K562 (cell line): ENCODE measurements around the gene RNASEH2A. TPM values are rescaled to one million over a fixed set of nuclear protein-coding genes. Genes with fewer than 3 reads are reported as not detected.

Source experiments
- ATAC-seq: fragments of 200-7000 bp; cut with Tn5 transposase; 3 replicates; pipeline ENCODE4 v1.9.1; 2020; ENCODE audit warnings: moderate library complexity
- BruUV-seq: library from RNA; stranded (reverse); fragments of 400-500 nt; replicated peaks from 2 replicates; lab custom pipeline; 2021; lab: Mats Ljungman, UMichigan
- CTCF ChIA-PET: fragments of 300-600 bp; formaldehyde crosslinking; extraction: SDS; loops from one replicate; lab custom pipeline; 2021; ENCODE audit warnings: low intra/inter-chr PET ratio; lab: Yijun Ruan, JAX
- POLR2A ChIA-PET: fragments of 300-600, 350-650 bp; sonication (Branson Sonifier 250); formaldehyde crosslinking; extraction: SDS; loops from one replicate; lab custom pipeline; 2021; ENCODE audit warnings: antibody characterized with exemption, inconsistent platforms; lab: Yijun Ruan, JAX
- DNase-seq, 4 experiments: peaks; one replicate each; pipeline versions ENCODE4 v3.0.0 to v3.0.0-alpha.2; 2011 to 2018; ENCODE audit warnings: low spot score in 3 of 4, mixed read lengths in 3 of 4; ENCODE audit errors: extremely low read depth in 1 of 4
- FAIRE-seq: peaks from 2 replicates; lab custom pipeline; 2011; peaks lifted over from hg19 to GRCh38; lab: Jason Lieb, UNC
- H2AFZ ChIP-seq: 2 replicates; pipeline ENCODE4 v1.6.0; 2011; ENCODE audit warnings: low read depth, low read length, control low read depth, inconsistent platforms
- H3K27ac ChIP-seq: fragments of 200-600 bp; 3 replicates; pipeline ENCODE4 v1.8.0; 2011; ENCODE audit warnings: low read depth, mild to moderate bottlenecking, control low read depth, inconsistent platforms, low read length, moderate library complexity, mixed read lengths; ENCODE audit errors: extremely low read depth
- H3K27me3 ChIP-seq, 2 experiments: fragments of 300-600 bp in 1 of 2; 2 replicates in 1 of 2; 3 replicates in 1 of 2; pipeline versions ENCODE4 v1.6.0 to v1.8.0; 2011; ENCODE audit warnings: inconsistent platforms in 2 of 2, low read length in 2 of 2, mild to moderate bottlenecking in 1 of 2, mixed read lengths in 1 of 2, moderate library complexity in 1 of 2; ENCODE audit not compliant: control insufficient read depth in 2 of 2, insufficient read depth in 2 of 2
- H3K36me3 ChIP-seq: fragments of 300-600 bp; 3 replicates; pipeline ENCODE4 v1.8.0; 2011; ENCODE audit warnings: mild to moderate bottlenecking, low read length, inconsistent platforms; ENCODE audit not compliant: control insufficient read depth, insufficient read depth
- H3K4me1 ChIP-seq, 2 experiments: fragments of 200-600 bp in 1 of 2; replicated peaks in 1 of 2; 2 replicates in 1 of 2; 3 replicates in 1 of 2; pipeline versions ENCODE4 v1.5.1 to v1.8.0; 2011; ENCODE audit warnings: inconsistent platforms in 2 of 2, low read length in 2 of 2, mild to moderate bottlenecking in 1 of 2, mixed read lengths in 1 of 2, moderate library complexity in 1 of 2; ENCODE audit not compliant: control insufficient read depth in 2 of 2, insufficient read depth in 2 of 2
- H3K4me2 ChIP-seq: 2 replicates; pipeline ENCODE4 v1.6.1; 2011; ENCODE audit warnings: low read length, control low read depth, inconsistent platforms, mixed read lengths; ENCODE audit not compliant: insufficient read depth
- H3K4me3 ChIP-seq: fragments of 200-600 bp; sonication (generic), shearing (Covaris generic); 2 replicates; pipeline ENCODE4 v1.5.1; 2016; ENCODE audit warnings: control low read depth, inconsistent platforms
- H3K79me2 ChIP-seq: fragments of 200-600 bp; 3 replicates; pipeline ENCODE4 v1.8.0; 2011; ENCODE audit warnings: low read length, inconsistent platforms; ENCODE audit not compliant: control insufficient read depth, insufficient read depth
- H3K9ac ChIP-seq, 2 experiments: 2 replicates each; pipeline versions ENCODE4 v1.6.0 to v1.6.1; 2011; ENCODE audit warnings: low read depth in 2 of 2, low read length in 2 of 2, control low read depth in 1 of 2, inconsistent platforms in 1 of 2, mild to moderate bottlenecking in 1 of 2, mixed read lengths in 1 of 2; ENCODE audit not compliant: insufficient read depth in 1 of 2
- H3K9me1 ChIP-seq: one replicate; pipeline ENCODE4 v1.6.0; 2011; ENCODE audit warnings: inconsistent platforms, mild to moderate bottlenecking, low read length, moderate library complexity; ENCODE audit not compliant: control insufficient read depth, insufficient read depth
- H3K9me3 ChIP-seq: replicated peaks from 2 replicates; pipeline ENCODE4 v1.5.1; 2011; ENCODE audit warnings: low read depth, low read length, inconsistent platforms; ENCODE audit not compliant: control insufficient read depth, insufficient read depth
- H4K20me1 ChIP-seq: replicated peaks from 2 replicates; pipeline ENCODE4 v1.6.1; 2011; ENCODE audit warnings: low read length, inconsistent platforms, mixed read lengths; ENCODE audit not compliant: control insufficient read depth, insufficient read depth
- CHD7 ChIP-seq: fragments of 200-600 bp; sonication (generic); IDR thresholded peaks from one replicate; pipeline ENCODE4 v1.6.1; 2012; ENCODE audit warnings: mild to moderate bottlenecking, low read depth, low read length, inconsistent platforms
- ELF2 ChIP-seq: fragments of 250-450 bp; sonication (Bioruptor Pico); IDR thresholded peaks from 2 replicates; pipeline ENCODE4 v1.5.0; 2021; ENCODE audit warnings: mild to moderate bottlenecking
- ETV6 ChIP-seq, 3 experiments: fragments of 150-350 bp in 1 of 3; sonication (generic) in 1 of 3; formaldehyde crosslinking in 1 of 3; IDR thresholded peaks; 2 replicates each; pipeline versions ENCODE4 v1.6.1 to v1.8.0; 2014 to 2022; ENCODE audit warnings: borderline replicate concordance in 2 of 3, low read depth in 2 of 3, antibody characterized with exemption in 1 of 3, low read length in 1 of 3, mild to moderate bottlenecking in 1 of 3, missing genetic modification reagents in 1 of 3
- FOXJ2 ChIP-seq: fragments of 200-800 bp; sonication (Bioruptor generic); IDR thresholded peaks from 2 replicates; pipeline ENCODE4 v1.6.1; 2016; ENCODE audit warnings: missing genetic modification characterization, missing compliant biosample characterization
- HMGXB4 ChIP-seq: sonication (generic); formaldehyde crosslinking; IDR thresholded peaks from 2 replicates; pipeline ENCODE4 v1.8.1; 2023; ENCODE audit warnings: mild to moderate bottlenecking, missing genetic modification reagents
- NFRKB ChIP-seq: fragments of 450-650 bp; IDR thresholded peaks from 2 replicates; pipeline ENCODE4 v1.6.1; 2016; ENCODE audit warnings: low read depth
- STAG1 ChIP-seq: sonication (generic); formaldehyde crosslinking; IDR thresholded peaks from 2 replicates; pipeline ENCODE4 v1.5.0; 2020; ENCODE audit warnings: missing genetic modification reagents, borderline replicate concordance
- ZNF436 ChIP-seq: fragments of 250-450, 450-650 bp; sonication (Bioruptor Pico); formaldehyde crosslinking; IDR thresholded peaks from 2 replicates; pipeline ENCODE4 v1.7.0; 2020; ENCODE audit warnings: mild to moderate bottlenecking
- ZNF57 ChIP-seq: fragments of 450-650 bp; formaldehyde crosslinking; IDR thresholded peaks from 2 replicates; pipeline ENCODE4 v1.4.0; 2020; ENCODE audit warnings: mild to moderate bottlenecking, moderate library complexity
- WGBS: fragments of 100-300 bp; shearing (Covaris generic); methylation state at CpG from one replicate; pipeline ENCODE4 v1.1.6; 2016; ENCODE audit warnings: low coverage, mixed read lengths; ENCODE audit not compliant: insufficient coverage; ENCODE audit errors: missing lambda C conversion rate; 5-methylcytosine and 5-hydroxymethylcytosine counted together
- in situ Hi-C: fragments of 300-500 bp; cut with MboI; formaldehyde crosslinking; loops from 4 replicates; pipeline ENCODE4 v1.15.0; 2018; ENCODE audit warnings: inconsistent platforms, mixed read lengths
- intact Hi-C: fragments of 100-400 bp; cut with micrococcal nuclease; formaldehyde crosslinking; loops from 2 replicates; pipeline ENCODE4 v1.14.2; 2022
- polyA plus RNA-seq, 8 experiments: library from polyadenylated mRNA; depleted of rRNA in 4 of 8; stranded (reverse) in 5 of 8; unstranded in 3 of 8; fragments of >200 nt; fragmentation: Nextera tagmentation in 2 of 8; fragmentation: Illumina TruSeq in 1 of 8; extraction: Ambion mirVana in 2 of 8; extraction: Trizol in 1 of 8; gene quantifications; 2 replicates each; pipeline versions ENCODE4 v1.2.1 to v1.2.3, GENCODE V29; 2011 to 2014; ENCODE audit warnings: inconsistent platforms in 1 of 8, missing spikeins in 1 of 8
- total RNA-seq, 7 experiments: library from RNA; depleted of rRNA in 6 of 7; stranded (reverse); fragments of >200 nt in 6 of 7; fragmentation: Illumina TruSeq in 2 of 7; extraction: Trizol in 2 of 7; gene quantifications; 2 replicates each; pipeline versions ENCODE4 v1.2.1 to v1.2.3, GENCODE V29; 2011 to 2021; ENCODE audit warnings: low replicate concordance in 1 of 7

Gene RNASEH2A
- total and polyA plus RNA-seq, 9 of the 15 experiments (the other 6 are each of a cell fraction or from before 2014, with no cell fraction given): 22.3 to 78.0 (median 61.7) TPM

- Histone ChIP-seq H4K20me1 (no peaks in the 10 kb centered on the region), H3K9me3 (no peaks in the 10 kb centered on the region), H3K27ac (peak overlapping the region; percentile 97), H3K9ac (peak overlapping the region; percentile 73 to 74), H3K36me3 (no peaks in the 10 kb centered on the region), H3K4me1 (peaks cover 69 to 71% of the 10 kb centered on the region in 2 experiments), H3K4me3 (no peak overlapping the region; the same call in 1 of the 2 replicates), H3K4me2 (peak overlapping the region; percentile 95), H3K27me3 (no peaks in the 10 kb centered on the region), H3K79me2 (peaks cover 4% of the 10 kb centered on the region; the same call in 1 of the 3 replicates), H2AFZ (peak overlapping the region; percentile 82), H3K9me1 (no peaks in the 10 kb centered on the region)
- POLR2A ChIA-PET: no interaction called here
- ATAC-seq (peak; percentile 70), DNase-seq (peak; percentile 62 to 91 (median 76)), FAIRE-seq (peak; percentile 98)
- intact Hi-C loops: no loop called here
- WGBS: 5% methylated on average over 10 of the region's 10 CpGs
- in situ Hi-C loops: no loop called here
- CTCF ChIA-PET: interaction anchor here (0.6 kb wide), 1 partner anchor 177 kb away, joined by 4 read pairs; no protein-coding TSS in a partner anchor
- BruUV-seq: no TSS peak
- no peak for TF ChIP-seq CHD7
- no peak for TF ChIP-seq ZNF57 (CRISPR knock-in tag)
- no peak for TF ChIP-seq ELF2 (CRISPR knock-in tag)
- peak; percentile 84 for TF ChIP-seq FOXJ2
- peak; percentile 79 for TF ChIP-seq NFRKB
- no peak for TF ChIP-seq ZNF436 (CRISPR knock-in tag)
- no peak; the same call in 1 of the 2 replicates for TF ChIP-seq HMGXB4 (CRISPR knock-in tag)
- TF ChIP-seq STAG1 (CRISPR knock-in tag): no peak
- TF ChIP-seq ETV6 (IDR thresholded peaks at IDR 0.05; ENCODE audit: borderline replicate concordance in 1 of 2, low read depth in 2 of 2, low read length in 1 of 2): no peak
- no peak for TF ChIP-seq ETV6 (CRISPR knock-in tag; IDR thresholded peaks at IDR 0.05; ENCODE audit: borderline replicate concordance)
Observed at GRCh38 chr19:12784394-12784870, 22.0 kb upstream of the RNASEH2A start.
